SU-DHL-6 (cell line): ENCODE measurements around the gene SYT8.
A peak's percentile ranks its signal among the peaks of the same experiment; 100 is the strongest.

ENCODE experiments used
- H2AFZ ChIP-seq: fragments of 200-600 bp; sonication (generic); 2 replicates; pipeline ENCODE4 v1.6.1; 2014; ENCODE audit warnings: low read depth, mild to moderate bottlenecking, moderate library complexity, mixed read lengths, antibody characterized with exemption, low read length; ENCODE audit not compliant: severe bottlenecking
- H3F3A ChIP-seq: fragments of 200-600 bp; shearing (Covaris generic); 2 replicates; pipeline ENCODE4 v1.6.0; 2016; ENCODE audit warnings: antibody characterized with exemption, mild to moderate bottlenecking; ENCODE audit not compliant: insufficient read depth
- H3K27ac ChIP-seq: fragments of 200-600 bp; sonication (generic); 2 replicates; pipeline ENCODE4 v1.5.1; 2016; ENCODE audit warnings: low read depth, mild to moderate bottlenecking, low read length, moderate library complexity, mixed read lengths
- H3K27me3 ChIP-seq: fragments of 200-600 bp; sonication (generic), shearing (Covaris generic); 2 replicates; pipeline ENCODE4 v1.6.0; 2014; ENCODE audit warnings: mild to moderate bottlenecking, low read length
- H3K36me3 ChIP-seq: fragments of 200-600 bp; sonication (generic); 2 replicates; pipeline ENCODE4 v1.6.1; 2014; ENCODE audit warnings: mild to moderate bottlenecking, low read length, mixed read lengths
- H3K4me2 ChIP-seq: fragments of 300-600, 200-600 bp; shearing (Covaris generic), sonication (generic); 2 replicates; pipeline ENCODE4 v1.6.0; 2014; ENCODE audit warnings: low read length, low read depth, mild to moderate bottlenecking; ENCODE audit not compliant: poor library complexity, severe bottlenecking
- H3K4me3 ChIP-seq: fragments of 200-600 bp; sonication (generic); 2 replicates; pipeline ENCODE4 v1.5.1; 2014; ENCODE audit warnings: antibody characterized with exemption, low read length, mild to moderate bottlenecking, mixed read lengths; ENCODE audit not compliant: insufficient read depth, poor library complexity, severe bottlenecking
- H3K79me2 ChIP-seq: fragments of 200-600 bp; sonication (generic); 2 replicates; pipeline ENCODE4 v1.6.1; 2014; ENCODE audit warnings: mild to moderate bottlenecking, low read length, moderate library complexity; ENCODE audit not compliant: insufficient read depth
- H3K9ac ChIP-seq: fragments of 200-600 bp; sonication (generic); 2 replicates; pipeline ENCODE4 v1.7.0; 2014; ENCODE audit warnings: mild to moderate bottlenecking, low read length
- H3K9me2 ChIP-seq: fragments of 200-600 bp; sonication (generic); replicated peaks from 2 replicates; pipeline ENCODE4 v1.6.1; 2014; ENCODE audit warnings: low read length; ENCODE audit not compliant: insufficient read depth
- H3K9me3 ChIP-seq: fragments of 200-600 bp; sonication (generic); 2 replicates; pipeline ENCODE4 v1.6.1; 2014; ENCODE audit warnings: low read length, mixed read lengths; ENCODE audit not compliant: insufficient read depth
- H4K20me1 ChIP-seq: fragments of 200-600 bp; sonication (generic); 2 replicates; pipeline ENCODE4 v1.6.1; 2014; ENCODE audit warnings: low read depth, mild to moderate bottlenecking, antibody characterized with exemption, low read length, moderate library complexity, mixed read lengths
- EZH2phosphoT487 ChIP-seq: fragments of 200-600 bp; sonication (generic), shearing (Covaris generic); conservative IDR thresholded peaks from 2 replicates; pipeline ENCODE4 v1.6.1; 2018; ENCODE audit warnings: mild to moderate bottlenecking, antibody characterized with exemption, low read length, moderate library complexity, mixed read lengths
- TF ChIP-seq, protein P1 (sequence below): fragments of 200-600 bp; sonication (generic); IDR thresholded peaks from one replicate; pipeline ENCODE4 v1.5.1; 2017; ENCODE audit warnings: antibody characterized with exemption, mild to moderate bottlenecking, low read length, moderate library complexity; ENCODE audit not compliant: insufficient read depth, poor library complexity, severe bottlenecking

SYT8 gene

GRCh38 chr11:1825039-1825740, 9.6 kb upstream of the SYT8 start:
- no peaks in the 10 kb centered on the region for H3K9me2 ChIP-seq
- no peak overlapping the region for H3K4me2 ChIP-seq
- H3K36me3 ChIP-seq, result no peaks in the 10 kb centered on the region
- no peak overlapping the region for H3K4me3 ChIP-seq
- no peaks in the 10 kb centered on the region for H3K9me3 ChIP-seq
- H4K20me1 ChIP-seq, result no peaks in the 10 kb centered on the region
- H3K79me2 ChIP-seq, result no peaks in the 10 kb centered on the region
- H2AFZ ChIP-seq, result no peak overlapping the region
- no peak overlapping the region for H3K9ac ChIP-seq
- H3F3A ChIP-seq, result no peaks in the 10 kb centered on the region
- no peaks in the 10 kb centered on the region for H3K27me3 ChIP-seq
- TF ChIP-seq, protein P1, sequence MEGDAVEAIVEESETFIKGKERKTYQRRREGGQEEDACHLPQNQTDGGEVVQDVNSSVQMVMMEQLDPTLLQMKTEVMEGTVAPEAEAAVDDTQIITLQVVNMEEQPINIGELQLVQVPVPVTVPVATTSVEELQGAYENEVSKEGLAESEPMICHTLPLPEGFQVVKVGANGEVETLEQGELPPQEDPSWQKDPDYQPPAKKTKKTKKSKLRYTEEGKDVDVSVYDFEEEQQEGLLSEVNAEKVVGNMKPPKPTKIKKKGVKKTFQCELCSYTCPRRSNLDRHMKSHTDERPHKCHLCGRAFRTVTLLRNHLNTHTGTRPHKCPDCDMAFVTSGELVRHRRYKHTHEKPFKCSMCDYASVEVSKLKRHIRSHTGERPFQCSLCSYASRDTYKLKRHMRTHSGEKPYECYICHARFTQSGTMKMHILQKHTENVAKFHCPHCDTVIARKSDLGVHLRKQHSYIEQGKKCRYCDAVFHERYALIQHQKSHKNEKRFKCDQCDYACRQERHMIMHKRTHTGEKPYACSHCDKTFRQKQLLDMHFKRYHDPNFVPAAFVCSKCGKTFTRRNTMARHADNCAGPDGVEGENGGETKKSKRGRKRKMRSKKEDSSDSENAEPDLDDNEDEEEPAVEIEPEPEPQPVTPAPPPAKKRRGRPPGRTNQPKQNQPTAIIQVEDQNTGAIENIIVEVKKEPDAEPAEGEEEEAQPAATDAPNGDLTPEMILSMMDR, result peak; percentile 76
- TF ChIP-seq EZH2phosphoT487, result no peak
- no peak overlapping the region for H3K27ac ChIP-seq

GRCh38 chr11:1825785-1826451, 8.9 kb upstream of the SYT8 start:
- no peak overlapping the region for H3K27ac ChIP-seq
- TF ChIP-seq EZH2phosphoT487, result no peak
- TF ChIP-seq, protein P1, result no peak
- H3K36me3 ChIP-seq, result no peaks in the 10 kb centered on the region

DNA sequence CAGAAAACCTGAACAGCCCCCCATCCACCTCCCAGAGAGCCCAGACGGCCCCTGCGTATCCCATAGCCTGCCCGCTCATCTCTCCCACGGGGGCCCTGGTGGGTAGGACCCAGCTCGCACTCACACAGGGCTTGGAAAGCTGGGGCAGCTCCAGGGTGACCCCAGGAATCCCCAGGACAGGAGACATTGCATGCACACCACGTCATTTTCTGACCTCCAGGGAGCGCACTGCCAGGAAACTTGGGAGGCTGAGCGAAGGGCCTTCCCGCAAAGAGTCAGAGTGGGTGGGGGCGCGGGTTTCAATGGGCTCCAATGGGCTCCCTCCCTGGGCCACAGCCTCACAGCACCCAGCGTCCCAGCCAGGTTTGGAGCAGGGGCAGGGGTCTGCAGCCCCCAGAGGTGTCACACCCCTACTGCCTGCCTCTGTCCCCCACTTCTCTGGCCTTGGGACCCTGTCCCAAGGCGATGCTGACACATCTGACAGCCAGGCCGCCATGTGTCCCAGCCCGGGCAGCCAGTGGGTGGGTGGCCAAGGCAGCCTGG, 8.2 kb upstream of the SYT8 start:
- Histone ChIP-seq H3K36me3 (no peaks in the 10 kb centered on the region), H3K79me2 (no peaks in the 10 kb centered on the region), H3K9ac (no peak overlapping the region), H3K27me3 (no peaks in the 10 kb centered on the region), H3K9me3 (no peaks in the 10 kb centered on the region), H3K4me2 (no peak overlapping the region), H3K27ac (no peak overlapping the region), H3F3A (no peaks in the 10 kb centered on the region), H4K20me1 (no peaks in the 10 kb centered on the region), H3K4me3 (no peak overlapping the region), H3K9me2 (no peaks in the 10 kb centered on the region), H2AFZ (no peak overlapping the region)
- no peak for TF ChIP-seq EZH2phosphoT487
- TF ChIP-seq, protein P1, result peak; percentile 33

More at GRCh38 chr11:1825785-1826451, 8.9 kb upstream of the SYT8 start:
- no peak overlapping the region for H3K4me3 ChIP-seq
- H4K20me1 ChIP-seq, result no peaks in the 10 kb centered on the region
- H2AFZ ChIP-seq, result no peak overlapping the region
- H3K27me3 ChIP-seq, result no peaks in the 10 kb centered on the region
- H3K4me2 ChIP-seq, result no peak overlapping the region
- H3K9ac ChIP-seq, result no peak overlapping the region
- no peaks in the 10 kb centered on the region for H3F3A ChIP-seq
- H3K9me2 ChIP-seq, result no peaks in the 10 kb centered on the region
- no peaks in the 10 kb centered on the region for H3K79me2 ChIP-seq
- no peaks in the 10 kb centered on the region for H3K9me3 ChIP-seq
